B cell (primary cell): ENCODE data around the gene MTIF2. TPM values are rescaled to one million over a fixed set of nuclear protein-coding genes. Genes with fewer than 3 reads are reported as not detected.
"Not testable (repeated sequence)": the region's sequence is repeated elsewhere in the genome, so short reads cannot be mapped to it uniquely, and the experiment has no call there.

Source experiments
- ATAC-seq: fragments of 200-7000 bp; cut with Tn5 transposase; one replicate; pipeline ENCODE4 v1.10.0; 2021; ENCODE audit warnings: low read depth, mild to moderate bottlenecking, moderate number of reproducible peaks, moderate library complexity
- CTCF ChIA-PET: fragments of 350-600 bp; sonication (Branson Sonifier 250); formaldehyde crosslinking; loops from one replicate; lab custom pipeline; 2021; ENCODE audit warnings: antibody characterized with exemption, inconsistent platforms; lab: Charles Lee
- POLR2A ChIA-PET: fragments of 350-600 bp; sonication (Branson Sonifier 250); formaldehyde crosslinking; loops from one replicate; lab custom pipeline; 2021; ENCODE audit warnings: antibody characterized with exemption; lab: Charles Lee
- DNase-seq: peaks from one replicate; pipeline ENCODE4 v3.0.0; 2013
- H2AFZ ChIP-seq: 2 replicates; pipeline ENCODE4 v1.6.1; 2012; ENCODE audit warnings: mild to moderate bottlenecking, low read depth, low read length; ENCODE audit not compliant: insufficient read depth, poor library complexity, severe bottlenecking
- H3K27ac ChIP-seq, 2 donors: 1 replicate in 1 of 2; 2 replicates in 1 of 2; pipeline ENCODE4 v1.5.1; 2012 to 2013; ENCODE audit warnings: low read length in 2 of 2, mild to moderate bottlenecking in 2 of 2, moderate library complexity in 1 of 2
- H3K27me3 ChIP-seq, 4 experiments: fragments of 200-600 bp in 1 of 4; sonication (generic) in 1 of 4; replicated peaks in 1 of 4; 1 replicate in 2 of 4; 2 replicates in 2 of 4; pipeline versions ENCODE4 v1.6.1 to v1.7.0; 2013 to 2016; ENCODE audit warnings: low read length in 3 of 4, mild to moderate bottlenecking in 2 of 4, mixed read lengths in 1 of 4, moderate library complexity in 1 of 4; ENCODE audit not compliant: insufficient read depth in 4 of 4, control insufficient read depth in 3 of 4; ENCODE audit errors: control extremely low read depth in 1 of 4
- H3K36me3 ChIP-seq, 2 experiments: replicated peaks in 1 of 2; 1 replicate in 1 of 2; 2 replicates in 1 of 2; pipeline versions ENCODE4 v1.6.1 to v1.7.1; 2013; ENCODE audit warnings: low read length in 1 of 2; ENCODE audit not compliant: insufficient read depth in 2 of 2, control insufficient read depth in 1 of 2; ENCODE audit errors: control extremely low read depth in 1 of 2, extremely low read depth in 1 of 2
- H3K4me1 ChIP-seq, 2 donors: fragments of 200-600 bp in 1 of 2; sonication (generic) in 1 of 2; 1 replicate in 1 of 2; 2 replicates in 1 of 2; pipeline versions ENCODE4 v1.5.1 to v1.6.1; 2013 to 2017; ENCODE audit warnings: low read length in 2 of 2; ENCODE audit not compliant: control insufficient read depth in 2 of 2, insufficient read depth in 2 of 2
- H3K4me2 ChIP-seq: replicated peaks from 2 replicates; pipeline ENCODE3; 2012; ENCODE audit warnings: mild to moderate bottlenecking, low read depth, low read length; ENCODE audit not compliant: poor library complexity, severe bottlenecking
- H3K4me3 ChIP-seq, 5 experiments: fragments of 200-600 bp in 1 of 5; sonication (generic) in 1 of 5; 1 replicate in 3 of 5; 2 replicates in 2 of 5; pipeline versions ENCODE4 v1.5.1 to v1.7.0; 2011 to 2016; ENCODE audit warnings: low read length in 4 of 5, mild to moderate bottlenecking in 4 of 5, low read depth in 2 of 5, control low read depth in 1 of 5, moderate library complexity in 1 of 5; ENCODE audit not compliant: insufficient read depth in 1 of 5; ENCODE audit errors: control extremely low read depth in 1 of 5, extremely low read depth in 1 of 5
- H3K79me2 ChIP-seq: fragments of 200-600 bp; sonication (generic); one replicate; pipeline ENCODE4 v1.6.0; 2016; ENCODE audit warnings: low read length; ENCODE audit not compliant: control insufficient read depth, insufficient read depth
- H3K9ac ChIP-seq: fragments of 200-600 bp; sonication (generic); 2 replicates; pipeline ENCODE4 v1.6.1; 2017; ENCODE audit warnings: mild to moderate bottlenecking, low read length, moderate library complexity
- H3K9me3 ChIP-seq, 3 donors: one replicate each; pipeline versions ENCODE4 v1.6.1 to v1.7.1; 2013; ENCODE audit warnings: low read length in 2 of 3; ENCODE audit not compliant: control insufficient read depth in 2 of 3, insufficient read depth in 1 of 3; ENCODE audit errors: control extremely low read depth in 1 of 3
- H4K20me1 ChIP-seq: 2 replicates; pipeline ENCODE4 v1.6.0; 2012; ENCODE audit warnings: mild to moderate bottlenecking, low read length; ENCODE audit not compliant: insufficient read depth, control insufficient read depth, poor library complexity, severe bottlenecking
- H3K27ac Mint-ChIP-seq: one replicate; pipeline ENCODE4 v1.8.0; 2021; ENCODE audit warnings: mixed read lengths
- H3K27me3 Mint-ChIP-seq: one replicate; pipeline ENCODE4 v1.8.0; 2021; ENCODE audit warnings: mixed read lengths
- H3K4me1 Mint-ChIP-seq: one replicate; pipeline ENCODE4 v1.8.0; 2021; ENCODE audit warnings: mixed read lengths
- H3K4me3 Mint-ChIP-seq: one replicate; pipeline ENCODE4 v1.8.0; 2021; ENCODE audit warnings: mixed read lengths
- H3K9me3 Mint-ChIP-seq: one replicate; pipeline ENCODE4 v1.8.0; 2022; ENCODE audit warnings: mixed read lengths; ENCODE audit not compliant: insufficient read depth
- EZH2 ChIP-seq: IDR thresholded peaks from 2 replicates; pipeline ENCODE4 v1.6.1; 2012; ENCODE audit warnings: borderline replicate concordance, low read depth, mild to moderate bottlenecking, moderate library complexity, low read length; ENCODE audit not compliant: insufficient read depth, poor library complexity, severe bottlenecking
- WGBS: methylation state at CpG from one replicate; pipeline ENCODE4 v1.1.5; 2013; ENCODE audit warnings: missing lambda C conversion rate; ENCODE audit not compliant: insufficient coverage; 5-methylcytosine and 5-hydroxymethylcytosine counted together
- intact Hi-C: fragments of 100-400 bp; cut with micrococcal nuclease; formaldehyde crosslinking; loops from one replicate; pipeline ENCODE4 v1.10.0; 2022
- polyA plus RNA-seq: library from polyadenylated mRNA; depleted of rRNA; stranded (reverse); fragments of >200 nt; gene quantifications from 2 replicates; pipeline ENCODE4 v1.2.3, GENCODE V29; 2012
- total RNA-seq, 2 donors: library from RNA; stranded (reverse); fragments of 120-200 nt in 1 of 2; gene quantifications; 1 replicate in 1 of 2; 2 replicates in 1 of 2; pipeline versions ENCODE4 v1.2.3 to v1.2.4, GENCODE V29; 2013 to 2022
- TF ChIP-seq, protein P1 (sequence below): fragments of 200-600 bp; IDR thresholded peaks from one replicate; pipeline ENCODE4 v1.8.0; 2022; ENCODE audit warnings: antibody characterized with exemption, mild to moderate bottlenecking

MTIF2 gene
- total and polyA plus RNA-seq, 2 donors (not counting 1 experiment from before 2014, with no cell fraction given) = 12.9 to 36.7 TPM

DNA sequence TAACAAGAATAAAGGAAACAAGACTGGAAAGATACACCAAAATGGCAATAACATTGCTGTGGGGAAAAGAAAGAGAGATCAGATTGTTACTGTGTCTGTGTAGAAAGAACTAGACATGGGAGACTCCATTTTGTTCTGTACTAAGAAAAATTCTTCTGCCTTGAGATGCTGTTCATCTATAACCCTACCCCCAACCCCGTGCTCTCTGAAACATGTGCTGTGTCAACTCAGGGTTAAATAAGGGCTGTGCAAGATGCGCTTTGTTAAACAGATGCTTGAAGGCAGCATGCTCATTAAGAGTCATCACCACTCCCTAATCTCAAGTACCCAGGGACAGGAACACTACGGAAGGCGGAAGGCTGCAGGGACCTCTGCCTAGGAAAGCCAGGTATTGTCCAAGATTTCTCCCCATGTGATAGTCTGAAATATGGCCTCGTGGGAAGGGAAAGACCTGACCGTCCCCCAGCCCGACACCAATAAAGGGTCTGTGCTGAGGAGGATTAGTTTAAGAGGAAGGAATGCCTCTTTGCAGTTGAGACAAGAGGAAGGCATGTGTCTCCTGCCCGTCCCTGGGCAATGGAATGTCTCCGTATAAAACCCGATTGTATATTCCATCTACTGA lies 10.3 kb upstream of the MTIF2 start:
- H3K9me3 ChIP-seq, H3K27me3 Mint-ChIP-seq, H3K4me2 ChIP-seq, intact Hi-C loops, H2AFZ ChIP-seq, CTCF ChIA-PET, H3K4me3 Mint-ChIP-seq, H3K27ac ChIP-seq, H3K9me3 Mint-ChIP-seq, H3K27ac Mint-ChIP-seq, H3K9ac ChIP-seq, H3K36me3 ChIP-seq, POLR2A ChIA-PET, ATAC-seq, H3K27me3 ChIP-seq, DNase-seq, H4K20me1 ChIP-seq, H3K4me3 ChIP-seq, H3K79me2 ChIP-seq: not testable (repeated sequence)
- peaks cover 11 to 18% of the 10 kb centered on the region in 2 donors for H3K4me1 ChIP-seq
- 82% methylated on average over 2 of the region's 10 CpGs for WGBS
- H3K4me1 Mint-ChIP-seq = peaks cover 18% of the 10 kb centered on the region

GRCh38 chr2:55277310-55277709 lies 8.3 kb upstream of the MTIF2 start:
- intact Hi-C loops = no loop called here
- Histone ChIP-seq H3K79me2 (peaks cover 7% of the 10 kb centered on the region), H3K27ac (no peak overlapping the region), H3K4me2 (no peak overlapping the region), H3K9ac (no peak overlapping the region), H3K9me3 (no peaks in the 10 kb centered on the region), H2AFZ (no peak overlapping the region), H3K4me3 (no peak overlapping the region), H3K27me3 (no peaks in the 10 kb centered on the region), H3K4me1 (peaks cover 0 to 7% of the 10 kb centered on the region in 2 donors), H4K20me1 (no peaks in the 10 kb centered on the region), H3K36me3 (no peaks in the 10 kb centered on the region)
- TF ChIP-seq, protein P1, sequence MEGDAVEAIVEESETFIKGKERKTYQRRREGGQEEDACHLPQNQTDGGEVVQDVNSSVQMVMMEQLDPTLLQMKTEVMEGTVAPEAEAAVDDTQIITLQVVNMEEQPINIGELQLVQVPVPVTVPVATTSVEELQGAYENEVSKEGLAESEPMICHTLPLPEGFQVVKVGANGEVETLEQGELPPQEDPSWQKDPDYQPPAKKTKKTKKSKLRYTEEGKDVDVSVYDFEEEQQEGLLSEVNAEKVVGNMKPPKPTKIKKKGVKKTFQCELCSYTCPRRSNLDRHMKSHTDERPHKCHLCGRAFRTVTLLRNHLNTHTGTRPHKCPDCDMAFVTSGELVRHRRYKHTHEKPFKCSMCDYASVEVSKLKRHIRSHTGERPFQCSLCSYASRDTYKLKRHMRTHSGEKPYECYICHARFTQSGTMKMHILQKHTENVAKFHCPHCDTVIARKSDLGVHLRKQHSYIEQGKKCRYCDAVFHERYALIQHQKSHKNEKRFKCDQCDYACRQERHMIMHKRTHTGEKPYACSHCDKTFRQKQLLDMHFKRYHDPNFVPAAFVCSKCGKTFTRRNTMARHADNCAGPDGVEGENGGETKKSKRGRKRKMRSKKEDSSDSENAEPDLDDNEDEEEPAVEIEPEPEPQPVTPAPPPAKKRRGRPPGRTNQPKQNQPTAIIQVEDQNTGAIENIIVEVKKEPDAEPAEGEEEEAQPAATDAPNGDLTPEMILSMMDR = no peak
- TF ChIP-seq EZH2 = no peak
- CTCF ChIA-PET = interaction anchor here (0.6 kb wide), 1 partner anchor 396 kb away, joined by 3 read pairs; no protein-coding TSS in a partner anchor
- H3K4me1 Mint-ChIP-seq = peaks cover 5% of the 10 kb centered on the region
- 100% methylated on average over 1 of the region's 3 CpGs for WGBS
- H3K27me3 Mint-ChIP-seq = no peaks in the 10 kb centered on the region
- ATAC-seq = no peak
- POLR2A ChIA-PET = no interaction called here
- H3K9me3 Mint-ChIP-seq = no peaks in the 10 kb centered on the region
- no peak overlapping the region for H3K4me3 Mint-ChIP-seq
- no peak overlapping the region for H3K27ac Mint-ChIP-seq
- DNase-seq = no peak

GRCh38 chr2:55274346-55274745 lies 5.3 kb upstream of the MTIF2 start:
- H3K27ac ChIP-seq, H3K9ac ChIP-seq, H3K4me2 ChIP-seq, intact Hi-C loops, H4K20me1 ChIP-seq, H2AFZ ChIP-seq, H3K27me3 ChIP-seq, H3K9me3 ChIP-seq, CTCF ChIA-PET, H3K79me2 ChIP-seq, H3K9me3 Mint-ChIP-seq, H3K4me1 Mint-ChIP-seq, H3K4me3 ChIP-seq, H3K27ac Mint-ChIP-seq, H3K27me3 Mint-ChIP-seq, H3K36me3 ChIP-seq, DNase-seq, POLR2A ChIA-PET, H3K4me1 ChIP-seq, ATAC-seq, H3K4me3 Mint-ChIP-seq: not testable (repeated sequence)
- 100% methylated on average over 1 of the region's 2 CpGs for whole genome bisulfite sequencing
